ENCODE results near the gene ATP6V1G3. TPM values are rescaled to one million over a fixed set of nuclear protein-coding genes. Genes with fewer than 3 reads are reported as not detected.
"Not testable (repeated sequence)": the region's sequence is repeated elsewhere in the genome, so short reads cannot be mapped to it uniquely, and the experiment has no call there.

Gene ATP6V1G3
- polyA plus RNA-seq, 4 donors = 5.0 to 9.4 (median 6.6) TPM

DNA sequence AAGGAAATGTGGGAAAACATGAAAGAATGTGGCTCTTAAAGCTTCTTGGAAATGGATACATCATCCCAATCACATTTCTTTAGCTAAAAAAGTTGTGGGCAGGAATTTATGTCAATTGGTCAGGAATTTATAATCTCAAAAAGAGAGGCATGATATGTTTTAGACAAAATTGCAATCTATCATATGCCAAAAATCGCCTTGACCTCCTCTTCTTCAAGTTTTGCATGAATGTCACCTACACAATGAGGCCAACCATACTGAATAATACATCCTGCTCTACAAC, 42.4 kb downstream of the ATP6V1G3 start:
- DNase-seq (ENCODE audit: low read depth in 4 of 4, low spot score in 2 of 4) = no peak

DNA sequence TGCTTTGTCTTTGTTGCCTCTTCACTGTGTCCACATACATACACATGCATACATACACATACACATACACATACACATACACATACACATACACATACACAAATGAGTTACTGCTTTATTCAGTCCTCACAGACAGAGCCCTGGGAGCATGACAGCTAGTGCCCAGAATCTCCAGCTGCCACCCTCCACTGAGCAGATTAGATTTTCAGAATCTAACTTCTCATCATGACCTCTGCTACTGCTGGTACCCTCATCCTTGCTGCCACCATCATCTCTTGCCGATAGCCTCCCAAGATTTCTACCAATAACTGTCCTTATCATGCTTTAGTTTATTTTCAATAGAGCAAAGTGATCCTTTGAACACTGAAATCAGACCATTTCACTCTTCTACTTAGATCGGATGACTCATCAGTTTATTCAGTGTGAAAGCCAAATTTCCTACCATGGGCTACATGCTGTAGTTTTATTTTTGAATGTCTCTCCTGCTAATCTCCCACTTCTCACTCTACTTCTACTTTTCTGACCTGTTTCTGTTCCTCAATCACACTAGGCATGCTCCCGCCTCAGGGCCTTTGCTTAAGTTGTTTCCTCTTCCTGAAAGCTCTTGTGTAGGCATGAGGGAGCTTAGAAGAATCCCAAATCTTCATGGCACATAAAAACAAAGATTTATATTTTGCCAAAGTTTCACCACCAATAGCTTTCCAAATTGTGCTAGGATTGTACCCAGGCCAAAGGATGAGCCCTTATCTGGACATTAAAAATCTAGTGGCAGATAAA, 43.0 kb downstream of the ATP6V1G3 start:
- no peak for DNase-seq (ENCODE audit: low read depth in 4 of 4, low spot score in 2 of 4)

DNA sequence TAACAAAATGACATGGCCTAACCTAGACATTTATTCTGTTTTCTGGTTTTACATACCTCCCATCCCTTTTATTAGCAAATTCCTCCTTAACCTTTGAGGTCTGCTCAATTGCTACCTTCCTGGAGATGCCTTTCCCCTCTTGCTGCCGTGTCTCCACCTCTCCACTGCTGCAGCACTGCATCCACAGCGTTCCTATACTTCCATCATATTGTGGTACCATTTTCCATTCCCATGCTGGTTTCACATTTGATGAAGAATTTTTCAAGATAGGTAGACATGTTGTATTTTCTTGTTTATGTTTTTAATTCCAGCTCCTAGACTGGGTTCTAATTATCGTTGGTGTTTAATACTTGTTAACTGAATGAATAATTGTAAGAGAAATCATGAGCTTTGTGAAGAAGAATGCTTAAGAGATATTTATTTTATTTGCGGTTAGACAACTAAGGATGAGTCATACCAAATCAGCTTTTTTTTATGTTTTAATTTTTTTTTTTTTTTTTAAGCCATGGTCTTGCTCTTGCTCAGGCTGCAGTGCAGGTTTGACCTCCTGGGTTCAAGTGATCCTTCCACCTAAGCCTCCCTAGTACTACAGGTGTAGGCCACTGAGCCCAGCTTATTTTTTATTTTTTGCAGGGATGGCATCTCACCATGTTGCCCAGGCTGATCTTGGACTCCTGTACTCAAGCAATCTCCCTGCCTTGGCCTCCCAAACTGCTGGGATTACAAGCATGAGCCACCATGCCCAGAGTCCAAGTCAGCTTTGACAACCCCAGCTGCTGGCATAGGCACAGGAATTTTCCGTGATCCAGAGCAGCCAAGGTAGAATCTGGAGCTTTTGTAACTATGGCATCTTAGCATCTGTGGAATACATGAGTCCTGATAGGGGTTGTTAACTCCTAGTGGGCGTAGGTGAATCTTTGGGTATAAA, 44.0 kb downstream of the ATP6V1G3 start:
- no peak for DNase-seq (ENCODE audit: low read depth in 4 of 4, low spot score in 2 of 4)

DNA sequence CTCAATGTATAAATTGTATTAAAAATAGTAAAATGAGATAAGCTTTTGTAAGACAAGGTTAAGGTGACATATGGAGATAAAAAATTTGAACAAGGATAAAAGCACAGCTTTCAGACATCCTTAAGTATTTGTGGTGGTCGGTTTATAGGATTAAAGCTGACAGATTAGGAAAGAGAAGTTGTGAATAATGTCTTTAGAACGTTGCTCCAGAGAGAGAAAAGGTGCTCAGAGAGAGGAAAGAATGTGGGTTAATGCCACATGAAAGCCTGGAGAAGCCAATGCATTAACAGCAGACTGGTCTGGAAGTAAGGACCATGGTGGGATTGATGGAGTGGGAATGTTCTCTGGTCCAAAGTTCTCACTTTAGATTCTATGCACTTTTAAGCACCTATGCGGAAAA, 44.8 kb downstream of the ATP6V1G3 start:
- DNase-seq (ENCODE audit: low read depth in 4 of 4, low spot score in 2 of 4) = no peak

DNA sequence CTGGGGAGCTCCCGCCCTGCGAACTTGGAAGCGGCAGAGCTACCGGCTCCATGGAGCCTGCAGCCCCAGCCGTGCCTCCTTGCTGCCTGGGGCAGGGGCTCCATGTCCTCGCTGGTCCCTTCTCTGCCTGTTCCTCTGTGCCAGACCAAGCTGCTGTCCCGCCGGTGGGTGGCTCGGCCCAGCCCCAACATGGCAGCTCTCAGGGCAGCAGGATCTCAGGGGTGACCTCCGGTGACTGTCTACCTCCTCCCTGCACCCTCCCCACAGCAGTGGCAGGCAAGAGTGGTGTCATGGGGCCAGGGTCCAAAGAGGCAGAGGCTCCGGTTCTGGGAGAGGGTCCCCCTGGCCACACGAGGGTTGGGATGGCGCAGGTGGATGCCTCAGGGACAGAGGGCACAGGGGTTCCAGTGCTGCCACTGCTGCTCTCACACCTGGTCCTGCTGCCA, 45.8 kb downstream of the ATP6V1G3 start:
- DNase-seq (ENCODE audit: low read depth in 4 of 4, low spot score in 2 of 4) = no peak

DNA sequence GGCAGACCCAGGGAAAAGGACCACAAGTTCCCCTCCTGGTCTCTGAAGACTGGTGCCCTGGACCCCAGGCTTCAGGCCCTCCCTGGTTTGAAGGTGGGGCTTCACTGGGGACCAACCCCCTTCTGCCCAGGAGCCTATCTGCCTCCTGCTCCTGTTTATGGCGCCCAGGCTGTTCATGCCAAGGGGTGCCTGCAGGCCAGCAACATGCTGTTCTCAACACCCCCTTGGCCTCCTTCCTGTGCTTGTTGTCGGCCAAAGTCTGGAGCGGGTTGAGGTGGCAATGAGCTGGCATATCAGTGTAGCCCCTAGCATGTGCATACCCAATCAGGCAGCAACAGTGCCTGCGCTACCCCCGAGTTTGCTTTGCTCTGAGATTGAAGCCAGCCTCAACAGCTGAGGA, 46.3 kb downstream of the ATP6V1G3 start:
- no peak for DNase-seq (ENCODE audit: low read depth in 4 of 4, low spot score in 2 of 4)

DNA sequence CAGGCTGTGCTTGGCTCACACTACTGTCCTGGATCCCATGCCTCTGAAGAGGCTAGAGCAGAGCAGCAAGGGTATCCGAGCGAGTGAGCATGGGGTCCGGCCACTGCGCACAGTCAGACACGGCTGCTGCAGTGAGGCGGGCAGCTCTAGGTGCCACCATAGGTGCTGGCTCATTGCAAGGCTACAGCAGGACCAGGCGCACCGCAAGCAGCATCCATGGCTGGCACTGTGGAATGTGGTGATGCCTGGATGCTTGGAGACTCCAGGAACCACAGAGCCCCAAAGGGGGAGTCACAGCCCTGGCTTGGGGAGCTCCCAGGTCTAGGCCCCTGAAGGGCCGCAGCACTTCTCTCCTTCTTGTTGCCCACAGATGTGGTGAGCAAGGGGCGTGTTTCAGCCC, 47.2 kb downstream of the ATP6V1G3 start:
- DNase-seq (ENCODE audit: low read depth in 4 of 4, low spot score in 2 of 4) = no peak

DNA sequence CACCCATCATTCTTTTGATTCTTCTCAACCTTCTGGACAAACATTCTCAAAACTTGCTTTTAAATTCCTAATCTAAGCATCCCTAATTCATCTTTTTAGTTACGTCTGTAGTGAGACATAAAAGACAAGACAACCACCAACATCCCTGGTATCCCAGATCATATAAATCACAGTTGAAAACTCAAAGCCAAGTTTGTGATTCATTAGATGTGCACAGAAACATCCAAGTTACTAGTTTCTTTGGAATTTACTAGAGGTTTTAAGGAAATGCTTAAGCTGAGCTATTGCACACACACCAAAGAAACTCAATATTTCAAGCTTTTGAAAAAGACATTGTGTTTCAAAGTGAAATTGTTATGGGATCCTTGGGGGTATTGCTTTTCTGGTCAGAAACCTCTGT, 47.6 kb downstream of the ATP6V1G3 start:
- no peak for DNase-seq (ENCODE audit: low read depth in 4 of 4, low spot score in 2 of 4)

DNA sequence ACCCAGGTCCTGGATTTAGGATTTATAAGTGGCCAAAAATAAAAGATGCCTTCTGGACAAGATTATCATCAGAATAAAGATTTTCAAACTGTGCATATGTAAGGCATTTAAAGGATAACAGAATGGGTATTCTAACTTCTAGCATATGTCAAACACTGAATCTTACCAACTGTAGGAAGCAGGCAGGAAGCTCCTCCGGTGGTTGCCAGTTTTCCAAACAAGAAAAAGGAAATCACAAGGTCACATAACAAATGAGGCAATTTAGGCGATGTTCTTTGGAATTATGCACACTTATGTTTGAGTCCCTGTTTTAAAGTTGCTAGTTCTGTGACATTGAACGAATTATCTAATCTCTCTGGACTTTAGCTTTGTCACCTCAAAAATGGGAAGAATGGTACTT, 48.9 kb downstream of the ATP6V1G3 start:
- DNase-seq (ENCODE audit: low read depth in 4 of 4, low spot score in 2 of 4) = no peak

DNA sequence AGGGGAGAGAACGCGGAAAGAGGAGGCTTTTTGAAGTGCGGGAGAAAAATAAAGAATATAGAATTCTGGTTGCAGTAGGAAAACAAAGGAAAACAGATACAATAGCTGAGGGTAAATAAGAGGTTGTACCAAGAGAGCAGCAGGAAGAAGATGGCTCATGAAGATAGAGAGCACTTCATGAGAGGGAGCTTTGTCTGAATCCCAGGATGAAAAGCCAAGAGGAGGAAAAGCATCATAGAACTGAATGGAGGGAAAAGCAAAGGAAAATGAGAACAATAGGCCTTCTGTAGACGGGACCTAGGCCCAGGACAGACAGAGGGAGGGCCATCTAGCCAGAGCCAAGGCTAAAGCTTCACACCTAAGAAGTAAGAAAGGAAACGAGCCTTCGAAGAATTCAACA, 49.5 kb downstream of the ATP6V1G3 start:
- DNase-seq (ENCODE audit: low read depth in 4 of 4, low spot score in 2 of 4) = no peak

DNA sequence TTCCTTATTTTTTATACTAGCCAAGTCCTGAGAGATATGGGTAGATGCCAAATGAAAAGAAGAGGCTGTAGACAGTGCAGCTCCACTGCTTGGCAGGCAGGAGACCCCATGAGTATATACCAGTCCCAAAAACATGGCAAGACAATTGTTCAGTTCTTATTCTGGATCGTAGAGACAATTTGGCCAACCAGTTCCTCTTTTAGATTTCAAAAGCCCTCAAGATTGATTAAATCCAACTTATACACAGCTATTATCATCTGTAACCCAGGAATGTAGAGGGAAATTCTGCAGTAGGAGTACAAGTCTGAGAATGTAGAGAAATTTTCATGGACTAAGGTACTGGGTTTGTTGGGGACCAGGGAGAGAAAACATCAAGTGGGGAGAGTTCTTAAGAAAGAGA, 50.3 kb downstream of the ATP6V1G3 start:
- no peak for DNase-seq (ENCODE audit: low read depth in 4 of 4, low spot score in 2 of 4)

DNA sequence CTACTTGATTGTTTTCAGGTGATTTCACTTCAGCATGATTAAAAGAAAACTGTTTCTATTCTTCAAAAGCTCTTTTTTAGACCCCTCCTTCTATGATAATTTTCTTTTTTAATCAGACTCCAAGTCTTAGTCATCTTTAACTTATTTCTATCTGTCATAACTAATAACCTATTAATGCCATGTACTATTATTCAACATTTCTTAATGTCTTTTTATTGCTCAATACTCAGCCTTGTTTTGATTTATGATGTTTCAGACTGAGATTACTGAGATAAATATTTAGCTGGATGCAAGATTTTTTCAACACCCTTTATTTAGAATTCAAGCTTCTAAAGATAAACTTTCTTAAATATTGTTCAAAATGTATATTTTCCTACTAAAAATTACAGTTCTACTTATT, 53.6 kb downstream of the ATP6V1G3 start:
- no peak for DNase-seq (ENCODE audit: low read depth in 4 of 4, low spot score in 2 of 4)

DNA sequence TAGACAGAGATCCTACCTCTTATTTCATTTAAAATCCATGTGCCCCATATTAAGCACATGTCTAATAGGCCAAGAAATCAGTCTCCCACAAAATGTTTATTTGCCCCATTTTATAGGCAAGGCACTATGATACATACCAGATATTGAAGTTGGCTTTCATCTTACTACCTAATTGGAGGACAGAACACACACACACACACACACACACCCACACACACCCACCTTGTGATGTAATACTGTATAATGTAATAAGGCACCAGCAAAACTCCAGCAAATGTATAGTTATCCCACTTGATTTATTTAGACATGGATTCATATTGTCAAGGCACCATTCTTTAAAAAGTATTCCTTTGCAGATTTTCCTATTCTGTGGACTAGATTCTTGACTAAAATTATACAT, 56.8 kb downstream of the ATP6V1G3 start:
- no peak for DNase-seq (ENCODE audit: low read depth in 4 of 4, low spot score in 2 of 4)

DNA sequence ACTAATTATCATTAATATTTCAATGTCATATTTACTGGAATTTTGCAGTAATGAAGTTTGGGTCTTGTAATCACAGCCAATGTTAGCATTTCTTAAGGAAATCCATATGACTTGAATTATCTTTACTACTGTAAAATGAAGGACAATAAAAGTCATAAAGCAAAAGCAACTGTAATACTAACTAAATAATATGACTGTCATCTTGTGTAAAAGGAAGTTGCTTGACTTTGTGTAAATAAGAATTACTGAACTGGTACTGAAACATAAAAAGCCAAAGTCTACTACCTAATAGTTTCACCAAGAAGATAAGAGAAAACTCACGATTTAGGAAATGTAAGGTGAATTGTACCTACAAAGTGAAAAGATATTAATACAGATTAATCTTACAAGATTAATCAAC, 57.5 kb downstream of the ATP6V1G3 start:
- DNase-seq (ENCODE audit: low read depth in 4 of 4, low spot score in 2 of 4) = no peak

DNA sequence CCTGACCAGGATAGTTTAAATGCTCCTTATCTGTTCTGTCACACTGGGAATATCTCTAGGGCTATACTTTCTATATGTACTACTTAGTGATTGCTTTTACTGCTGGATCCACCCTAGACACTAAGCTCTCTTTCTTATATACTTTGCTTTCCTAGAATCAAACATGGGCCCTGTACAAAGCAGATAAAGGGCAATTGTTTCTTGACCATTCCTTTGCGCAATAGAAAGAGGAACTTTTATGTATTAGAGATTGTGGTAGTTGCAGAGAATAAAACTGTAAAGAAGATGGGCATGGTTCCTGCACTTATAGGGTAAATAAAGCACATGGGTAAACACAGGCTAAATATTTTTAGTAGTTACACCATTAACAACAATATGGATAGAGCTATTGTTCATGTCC, 58.8 kb downstream of the ATP6V1G3 start:
- no peak for DNase-seq (ENCODE audit: low read depth in 4 of 4, low spot score in 2 of 4)

DNA sequence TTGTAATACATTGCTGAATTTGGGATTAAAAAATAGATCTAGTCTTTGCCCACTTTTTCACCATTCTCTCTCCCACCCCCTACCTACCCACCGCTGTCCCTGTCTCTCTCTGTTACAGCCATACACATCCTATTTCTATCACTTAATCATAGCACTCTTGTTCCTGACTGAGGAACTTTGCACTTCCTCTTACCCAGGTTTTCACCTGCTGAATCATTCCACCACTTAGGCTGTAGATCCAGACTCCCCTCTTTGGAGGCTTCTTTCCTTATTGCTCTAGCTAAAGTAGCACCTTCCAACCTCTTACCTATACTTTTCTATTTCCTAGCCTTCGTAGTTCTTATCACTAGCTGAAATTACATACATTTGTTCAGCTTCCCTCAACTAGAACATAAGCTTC, 59.6 kb downstream of the ATP6V1G3 start:
- no peak for DNase-seq (ENCODE audit: low read depth in 4 of 4, low spot score in 2 of 4)

DNA sequence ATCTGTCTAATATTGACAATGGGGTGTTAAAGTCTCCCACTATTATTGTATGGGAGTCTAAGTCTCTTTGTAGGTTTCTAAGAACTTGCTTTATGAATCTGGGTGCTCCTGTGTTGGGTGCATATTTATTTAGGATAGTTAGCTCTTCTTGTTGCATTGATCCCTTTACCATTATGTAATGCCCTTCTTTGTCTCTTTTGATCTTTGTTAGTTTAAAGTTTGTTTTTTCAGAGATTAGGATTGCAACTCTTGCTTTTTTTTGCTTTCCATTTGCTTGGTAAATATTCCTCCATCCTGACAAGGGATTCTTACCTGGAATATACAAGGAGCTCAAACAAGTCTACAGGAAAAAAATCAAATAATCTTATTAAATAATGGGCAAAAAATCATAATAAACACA, 63.1 kb downstream of the ATP6V1G3 start:
- not testable (repeated sequence) for DNase-seq (ENCODE audit: low read depth in 4 of 4, low spot score in 2 of 4)

Other genes with a start within 250 kb of the ATP6V1G3 start
- 1 to 10 TPM; 4.4 to 6.5 (median 5.7) TPM for gene PTPRC, start 98.4 kb upstream of the ATP6V1G3 start, polyA plus RNA-seq (ENCODE audit: insufficient read length in 4 of 4)